Cerebellar cortex (tissue), 1 donor: ENCODE measurements around the gene ADAM10.

Experiments used
- DNase-seq: peaks from one replicate; pipeline ENCODE4 v3.0.0-alpha.2; 2015; ENCODE audit warnings: low spot score

Gene ADAM10

DNA sequence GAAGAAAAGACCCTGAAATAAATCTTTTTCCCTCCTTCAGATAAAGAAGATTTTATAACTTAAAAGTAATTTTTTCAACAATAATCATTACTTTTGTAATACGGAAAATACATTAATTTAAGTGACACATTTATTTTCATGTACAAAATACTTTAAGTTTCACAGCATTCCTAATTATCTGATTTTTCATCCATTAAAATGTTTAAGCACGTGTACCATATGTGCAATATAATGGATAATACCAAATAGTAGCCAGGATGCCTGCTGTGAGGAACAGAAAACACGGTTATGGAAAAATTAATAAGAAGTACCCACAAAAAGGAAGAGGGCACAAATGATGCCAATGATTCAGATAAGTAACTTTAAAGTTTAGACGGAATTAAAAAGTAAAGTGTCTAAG, 33.5 kb downstream of the ADAM10 start:
- DNase-seq = no peak

DNA sequence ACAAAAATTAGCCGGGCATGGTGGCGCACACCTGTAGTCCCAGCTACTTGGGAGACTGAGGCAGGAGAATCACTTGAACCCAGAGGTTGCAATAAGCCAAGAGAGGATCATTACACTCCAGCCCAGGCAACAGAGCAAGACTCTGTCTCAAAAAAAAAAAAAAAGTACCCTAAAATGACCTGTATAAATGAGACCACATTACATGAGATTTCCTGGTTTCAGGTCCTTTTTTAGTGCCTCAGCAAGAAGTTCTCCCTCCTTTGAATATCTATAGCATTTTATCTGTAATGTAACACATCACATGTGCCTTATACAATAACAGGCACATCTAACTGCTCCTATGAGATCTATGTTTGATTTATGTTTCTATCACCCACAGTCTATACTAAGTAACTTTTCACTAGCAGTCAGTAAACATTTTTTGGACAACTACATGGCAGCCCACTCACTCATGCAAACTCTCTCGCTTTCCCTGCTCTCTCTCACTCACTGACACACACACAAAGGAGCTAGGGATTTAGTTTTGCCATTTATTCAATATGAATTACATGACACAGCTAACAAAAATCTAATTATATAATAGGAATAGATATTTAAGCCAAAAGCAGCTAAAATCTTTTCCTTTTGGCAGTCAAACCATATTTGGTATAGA, 34.1 kb downstream of the ADAM10 start:
- DNase-seq = no peak

DNA sequence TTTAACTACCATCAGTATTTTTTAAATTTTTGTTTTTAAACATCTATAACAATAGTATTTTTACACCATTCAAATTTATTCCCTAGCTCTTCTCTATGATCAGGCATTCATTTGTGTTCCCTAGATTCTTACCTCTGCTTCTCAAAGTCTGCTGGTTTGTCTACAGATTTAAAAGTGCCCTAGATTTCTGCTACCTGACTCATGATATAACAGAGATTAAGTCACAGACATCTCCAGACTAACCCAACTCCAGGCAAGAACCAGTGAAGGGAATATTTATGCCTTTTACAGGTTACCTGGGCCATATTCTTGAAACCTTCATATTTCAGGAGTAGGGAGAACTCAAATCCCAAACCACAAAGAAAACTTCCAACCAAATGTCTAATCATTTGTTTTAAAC, 38.8 kb downstream of the ADAM10 start:
- no peak for DNase-seq

DNA sequence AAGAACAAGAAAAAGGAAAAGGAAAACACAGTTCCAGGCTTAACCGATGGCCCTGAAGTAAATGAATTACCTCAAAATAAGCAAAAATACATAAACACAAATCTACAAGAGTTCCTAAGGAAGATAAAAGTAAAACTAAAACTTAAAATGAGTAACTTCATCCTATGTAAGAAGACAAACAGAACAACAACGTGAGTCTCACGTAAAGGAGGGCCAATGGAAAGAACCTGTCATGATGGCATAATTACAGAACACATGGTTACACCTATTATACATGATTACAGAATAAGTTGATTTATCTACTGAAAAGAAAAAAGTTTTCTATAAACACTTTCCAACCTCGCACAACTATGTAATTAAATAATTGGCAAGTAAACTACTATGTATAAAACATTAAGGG, 42.1 kb downstream of the ADAM10 start:
- DNase-seq = no peak

GRCh38 chr15:58705105-58705504, 44.4 kb downstream of the ADAM10 start:
- DNase-seq = no peak

- DNase-seq = no peak
Measured at GRCh38 chr15:58704155-58704865, 45.2 kb downstream of the ADAM10 start.

DNA sequence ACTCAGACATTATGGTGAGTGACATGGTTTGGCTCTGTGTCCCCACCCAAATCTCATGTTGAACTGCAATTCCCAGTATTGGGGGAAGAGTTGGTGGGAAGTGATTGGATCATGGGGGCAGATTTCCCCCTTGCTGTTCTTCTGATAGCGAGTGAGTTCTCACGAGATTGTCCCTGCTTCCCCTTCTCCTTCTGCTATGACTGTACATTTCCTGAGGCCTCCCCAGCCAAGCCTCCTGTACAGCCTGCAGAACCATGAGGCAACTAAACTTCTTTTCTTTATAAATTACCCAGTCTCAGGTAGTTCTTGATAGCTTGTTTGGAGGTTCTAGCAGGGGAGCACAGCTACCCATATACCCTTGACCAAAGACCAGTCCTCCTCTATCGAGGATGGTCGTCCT, 45.9 kb downstream of the ADAM10 start:
- DNase-seq = no peak

GRCh38 chr15:58702233-58702632, 47.3 kb downstream of the ADAM10 start:
- no peak for DNase-seq

DNA sequence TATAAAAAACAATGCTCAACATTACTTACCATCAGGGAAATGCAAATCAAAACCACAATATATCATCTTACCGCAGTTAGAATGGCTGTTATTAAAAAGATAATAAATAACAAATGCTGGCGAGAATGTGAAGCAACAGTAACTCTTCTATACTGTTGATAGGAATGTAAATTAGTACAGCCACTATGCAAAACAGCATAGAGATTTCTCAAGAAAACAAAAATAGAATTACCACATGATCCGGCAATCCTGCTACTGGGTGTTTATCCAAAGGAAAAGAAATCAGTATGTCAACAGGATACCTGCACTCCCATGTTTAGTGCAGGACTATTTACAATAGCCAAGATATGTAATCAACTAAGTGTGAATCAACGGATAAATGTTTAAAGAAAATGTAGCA, 48.1 kb downstream of the ADAM10 start:
- DNase-seq = no peak

- DNase-seq = no peak
Measured at GRCh38 chr15:58699769-58700168, 49.7 kb downstream of the ADAM10 start.

GRCh38 chr15:58698887-58699641, 50.4 kb downstream of the ADAM10 start:
- DNase-seq = no peak

GRCh38 chr15:58697220-58697619, 52.3 kb downstream of the ADAM10 start:
- DNase-seq = no peak

DNA sequence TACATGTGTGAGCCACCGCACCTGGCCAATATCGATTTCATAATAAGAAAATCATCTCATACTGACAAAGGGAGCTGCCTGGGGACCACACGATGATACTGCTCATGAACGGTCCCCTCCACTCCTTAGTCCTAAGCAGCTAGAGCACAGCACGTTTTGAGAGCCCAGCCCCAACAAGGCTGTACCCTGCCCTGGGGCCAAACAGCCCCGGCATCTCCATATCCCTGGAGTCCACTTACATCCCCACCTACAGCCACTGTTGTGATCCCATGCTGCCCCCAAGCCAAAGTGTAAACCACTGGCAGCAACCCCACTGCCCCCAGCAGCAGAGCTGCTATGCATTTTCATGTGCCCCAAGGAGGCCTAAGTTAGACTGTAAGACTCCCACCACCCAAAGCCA, 52.8 kb downstream of the ADAM10 start:
- DNase-seq = no peak

GRCh38 chr15:58694641-58695398, 54.7 kb downstream of the ADAM10 start:
- DNase-seq = peak; percentile 46

DNA sequence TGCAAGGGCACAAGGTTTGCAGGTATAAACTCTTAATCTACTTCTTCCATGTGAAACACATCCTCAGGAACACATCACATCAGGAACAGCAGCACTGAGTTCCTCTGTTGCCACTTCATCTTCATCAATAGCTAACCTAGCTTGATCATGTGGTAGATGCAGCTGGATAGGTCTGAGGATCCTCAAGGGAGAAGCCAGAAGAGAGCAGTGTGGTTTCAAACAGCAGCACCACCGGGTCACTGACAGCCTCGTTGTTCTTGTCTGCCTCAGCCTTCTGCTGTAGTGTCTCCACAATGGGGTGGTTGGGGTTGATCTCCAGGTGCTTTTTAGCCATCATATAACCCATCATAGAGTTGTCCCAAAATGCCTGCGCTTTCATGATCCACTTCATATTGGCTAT, 58.8 kb downstream of the ADAM10 start:
- no peak for DNase-seq

DNA sequence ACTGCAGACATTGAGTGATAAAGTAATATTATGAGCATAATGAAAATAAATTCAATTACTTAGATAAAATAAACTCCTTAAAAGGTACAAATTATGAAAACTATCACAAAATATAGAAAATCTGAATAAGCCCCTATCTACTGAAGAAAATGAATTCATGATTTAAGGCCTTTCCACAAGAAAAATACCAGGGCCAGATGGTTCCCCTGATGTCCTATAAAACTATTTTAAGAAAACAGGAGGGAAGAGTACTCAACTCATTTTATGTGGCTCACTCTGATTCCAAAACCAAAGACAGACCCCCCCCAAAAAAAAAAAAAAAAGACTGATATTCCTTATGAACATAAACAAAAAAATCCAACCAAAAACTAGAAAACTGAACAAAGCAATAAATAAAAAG, 59.9 kb downstream of the ADAM10 start:
- peak; percentile 47 for DNase-seq

- no peak for DNase-seq
Measured at GRCh38 chr15:58686286-58686685, 63.2 kb downstream of the ADAM10 start.

GRCh38 chr15:58684751-58685150, 64.8 kb downstream of the ADAM10 start:
- no peak for DNase-seq

GRCh38 chr15:58684036-58684710, 65.3 kb downstream of the ADAM10 start:
- DNase-seq = no peak

- no peak for DNase-seq
Measured at GRCh38 chr15:58682234-58682633, 67.3 kb downstream of the ADAM10 start.

GRCh38 chr15:58678683-58679082, 70.8 kb downstream of the ADAM10 start:
- peak; percentile 34 for DNase-seq

- DNase-seq = peak; percentile 73
Measured at GRCh38 chr15:58677426-58677825, 72.1 kb downstream of the ADAM10 start.
